Amygdala (tissue), 56 donors: ENCODE measurements around the gene PHF2.

Experiments
- DNase-seq, 56 donors: peaks; one replicate each; lab custom pipeline; 2025; lab: John Stamatoyannopoulos, UW

PHF2 gene

DNA sequence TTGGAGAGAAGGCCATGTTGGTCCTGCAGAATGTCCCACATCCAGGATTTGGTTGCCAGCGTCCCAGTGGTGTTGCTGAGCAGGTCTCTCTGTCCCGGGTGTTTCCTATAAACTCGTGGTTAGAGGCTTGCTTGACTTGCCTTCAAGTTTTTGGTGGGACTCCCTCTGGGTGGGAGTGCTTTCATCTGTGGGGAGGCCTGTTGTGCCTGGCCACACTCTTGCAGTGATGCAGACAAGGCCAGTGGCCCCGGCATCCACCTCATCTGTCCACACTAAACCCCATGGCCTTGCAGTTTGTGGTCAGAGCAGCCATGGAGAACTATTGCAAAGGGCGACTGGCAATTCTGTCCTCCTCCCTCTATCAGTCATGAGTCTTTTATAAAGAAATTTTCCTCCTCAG is 71.8 kb downstream of the PHF2 start:
- no peak for DNase-seq

DNA sequence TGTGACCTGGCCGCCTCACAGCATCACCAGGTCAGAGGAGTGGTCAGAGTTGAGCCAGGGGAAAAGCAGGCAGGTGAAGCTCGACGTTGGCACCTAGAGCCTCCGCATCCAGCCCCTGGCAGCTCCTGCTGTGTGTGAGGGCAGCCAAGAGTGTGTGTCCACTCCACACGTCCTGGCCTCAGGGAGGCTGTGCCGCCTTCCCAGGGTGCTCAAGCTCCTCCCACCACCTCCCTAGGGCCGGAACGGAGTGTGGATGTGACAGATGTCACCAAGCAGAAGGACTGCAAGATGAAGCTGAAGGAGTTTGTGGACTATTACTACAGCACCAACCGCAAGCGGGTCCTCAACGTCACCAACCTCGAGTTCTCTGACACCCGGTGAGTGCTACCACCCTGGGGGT is 72.5 kb downstream of the PHF2 start:
- no peak for DNase-seq

DNA sequence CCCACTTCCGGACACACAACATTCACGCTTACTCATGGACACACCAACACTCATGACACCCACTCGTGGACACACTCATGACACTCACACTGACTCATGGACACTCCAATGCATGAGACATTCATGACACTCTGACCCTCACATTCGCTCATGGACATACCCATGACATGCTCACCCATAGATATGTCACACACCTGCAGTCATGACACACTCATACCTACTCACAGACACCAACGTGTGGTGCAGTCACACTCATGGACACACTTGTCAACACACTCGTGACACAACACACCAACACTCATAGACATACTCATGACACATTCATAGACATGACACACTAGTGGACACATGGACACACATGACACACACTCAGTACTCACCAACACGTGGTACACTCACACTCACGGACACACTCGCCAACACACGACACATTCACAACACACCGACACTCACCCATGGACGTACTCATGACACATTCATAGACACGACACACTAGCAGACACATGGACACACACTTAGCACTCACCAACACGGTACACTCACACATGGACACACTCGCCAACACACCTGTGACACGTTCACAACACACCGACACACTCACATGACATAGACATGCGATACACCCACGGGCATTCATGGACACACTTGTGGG is 73.4 kb downstream of the PHF2 start:
- DNase-seq: no peak

DNA sequence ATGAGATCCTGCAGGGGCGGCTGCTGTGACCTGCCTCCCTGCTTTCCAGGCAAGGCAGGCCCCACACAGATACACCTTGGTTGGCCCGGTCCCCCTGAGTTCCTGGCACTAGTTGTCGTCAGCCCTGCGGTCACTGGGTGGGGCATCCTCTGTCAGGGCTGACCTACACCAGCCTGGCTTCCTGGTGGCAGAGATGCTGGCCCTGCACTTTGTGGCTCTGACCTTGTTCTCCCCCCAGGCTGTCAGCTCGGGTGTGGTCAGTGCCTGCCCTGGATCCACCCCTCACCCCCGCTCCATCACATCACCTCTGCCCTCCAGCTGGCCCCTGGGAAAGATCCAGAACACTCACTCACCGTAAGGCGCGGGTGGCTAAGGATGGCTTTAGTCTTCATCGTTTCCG is 74.1 kb downstream of the PHF2 start:
- no peak for DNase-seq

DNA sequence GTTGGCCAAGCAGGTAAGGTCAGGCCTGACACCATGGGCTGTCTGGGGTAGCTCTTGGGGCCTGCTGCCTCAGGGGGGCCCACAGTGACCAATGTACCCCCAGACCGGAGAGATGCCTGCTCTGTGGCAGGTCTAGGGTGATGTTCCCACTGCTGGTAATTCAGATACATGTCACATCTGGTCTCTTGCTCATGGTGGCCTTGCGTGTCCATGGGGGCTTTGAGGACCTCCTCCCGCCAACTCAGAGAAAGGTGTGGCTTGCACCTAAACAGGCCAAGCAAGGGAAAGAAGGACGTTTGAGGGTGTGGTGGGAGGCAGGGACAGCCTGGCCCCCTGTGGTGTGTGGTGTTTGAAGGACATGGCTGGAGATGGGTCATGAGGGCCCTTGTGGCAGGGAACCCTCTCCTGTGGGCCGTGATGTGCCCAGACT is 75.2 kb downstream of the PHF2 start:
- no peak for DNase-seq

DNA sequence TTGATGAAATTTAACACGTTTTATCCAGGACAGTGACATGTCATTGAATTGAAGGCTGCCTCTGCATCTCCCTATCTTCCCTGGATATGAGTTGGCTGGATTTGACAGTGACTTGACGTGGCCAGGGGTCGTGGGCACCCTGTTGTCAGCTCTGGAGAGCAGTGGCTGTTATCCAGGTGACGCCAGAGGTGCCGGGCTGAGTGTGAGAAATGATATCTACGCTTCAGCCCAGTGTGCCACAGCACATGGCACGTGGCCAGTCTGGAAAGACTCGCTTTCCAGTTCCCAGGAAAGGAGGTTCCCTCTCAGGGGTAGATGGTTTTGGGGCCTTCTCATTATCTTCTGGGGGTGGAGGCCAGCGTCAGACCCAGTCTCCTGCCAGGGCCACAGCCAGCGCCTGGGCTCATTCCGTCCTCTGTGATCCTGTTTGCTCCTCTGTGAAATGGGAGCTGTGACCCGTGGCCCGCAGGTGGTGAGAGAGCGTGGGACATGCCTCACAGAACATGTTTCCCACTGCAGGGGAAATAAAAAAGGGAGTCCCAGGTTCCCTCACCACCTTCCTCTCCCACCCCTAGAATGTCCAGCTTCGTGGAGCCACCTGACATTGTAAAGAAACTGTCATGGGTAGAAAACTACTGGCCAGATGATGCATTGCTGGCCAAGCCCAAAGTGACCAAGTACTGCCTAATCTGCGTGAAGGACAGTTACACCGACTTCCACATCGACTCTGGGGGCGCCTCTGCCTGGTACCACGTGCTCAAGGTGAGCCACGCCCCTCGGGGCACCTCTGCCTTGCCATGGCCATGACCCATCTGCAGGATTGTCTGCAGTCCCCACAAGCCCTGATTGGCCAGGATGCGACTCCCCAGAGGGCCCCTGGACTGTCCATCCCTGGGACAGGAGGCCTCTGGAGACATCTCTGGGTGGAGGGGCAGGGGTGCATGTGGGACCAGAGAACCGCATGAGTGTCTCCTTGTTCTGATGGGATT is 76.5 kb downstream of the PHF2 start:
- no peak for DNase-seq

DNA sequence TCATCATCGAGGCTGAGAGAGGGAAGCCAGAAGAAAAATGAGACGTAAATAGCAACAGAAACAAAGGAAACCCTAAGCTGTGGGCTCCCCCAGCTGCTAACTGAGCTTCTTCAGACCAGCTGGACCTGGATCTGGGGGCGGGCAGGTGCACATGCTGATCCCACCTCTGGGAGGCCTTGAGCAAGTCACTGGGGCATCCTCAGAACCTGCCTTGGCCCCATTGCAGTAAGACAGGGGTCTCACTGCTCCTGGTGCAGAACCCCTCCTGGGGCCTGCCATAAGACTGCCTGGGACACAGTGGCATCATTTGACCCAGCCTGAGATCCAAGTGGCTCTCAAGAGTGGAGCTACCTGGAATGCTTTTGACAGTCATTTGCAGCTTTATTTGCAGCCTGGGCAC is 77.4 kb downstream of the PHF2 start:
- no peak for DNase-seq

DNA sequence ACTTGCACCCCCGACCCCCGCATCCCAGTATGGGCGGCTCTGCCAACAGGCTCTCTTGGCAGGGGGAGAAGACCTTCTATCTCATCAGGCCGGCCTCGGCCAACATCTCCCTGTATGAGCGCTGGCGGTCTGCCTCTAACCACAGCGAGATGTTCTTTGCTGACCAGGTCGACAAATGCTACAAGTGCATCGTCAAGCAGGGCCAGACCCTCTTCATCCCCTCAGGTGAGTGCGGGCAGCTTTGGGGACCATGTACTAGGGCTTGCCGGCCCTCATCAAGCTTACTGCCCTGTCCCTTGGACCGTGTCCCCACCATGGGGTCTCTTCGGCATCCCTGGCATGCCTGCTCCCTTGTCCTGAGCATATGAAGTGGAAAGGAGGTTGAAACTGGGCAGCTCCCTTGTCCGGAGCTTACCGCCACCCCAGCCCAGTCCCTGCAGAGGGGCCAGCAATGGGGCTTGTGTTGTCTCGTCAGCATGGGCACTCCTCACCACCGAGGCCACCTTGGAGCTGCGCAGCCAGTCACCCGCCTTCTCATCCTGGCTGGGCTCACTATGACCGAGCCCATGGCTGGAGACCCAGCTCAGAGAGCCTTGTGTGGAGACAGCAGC is 78.1 kb downstream of the PHF2 start:
- DNase-seq: no peak

DNA sequence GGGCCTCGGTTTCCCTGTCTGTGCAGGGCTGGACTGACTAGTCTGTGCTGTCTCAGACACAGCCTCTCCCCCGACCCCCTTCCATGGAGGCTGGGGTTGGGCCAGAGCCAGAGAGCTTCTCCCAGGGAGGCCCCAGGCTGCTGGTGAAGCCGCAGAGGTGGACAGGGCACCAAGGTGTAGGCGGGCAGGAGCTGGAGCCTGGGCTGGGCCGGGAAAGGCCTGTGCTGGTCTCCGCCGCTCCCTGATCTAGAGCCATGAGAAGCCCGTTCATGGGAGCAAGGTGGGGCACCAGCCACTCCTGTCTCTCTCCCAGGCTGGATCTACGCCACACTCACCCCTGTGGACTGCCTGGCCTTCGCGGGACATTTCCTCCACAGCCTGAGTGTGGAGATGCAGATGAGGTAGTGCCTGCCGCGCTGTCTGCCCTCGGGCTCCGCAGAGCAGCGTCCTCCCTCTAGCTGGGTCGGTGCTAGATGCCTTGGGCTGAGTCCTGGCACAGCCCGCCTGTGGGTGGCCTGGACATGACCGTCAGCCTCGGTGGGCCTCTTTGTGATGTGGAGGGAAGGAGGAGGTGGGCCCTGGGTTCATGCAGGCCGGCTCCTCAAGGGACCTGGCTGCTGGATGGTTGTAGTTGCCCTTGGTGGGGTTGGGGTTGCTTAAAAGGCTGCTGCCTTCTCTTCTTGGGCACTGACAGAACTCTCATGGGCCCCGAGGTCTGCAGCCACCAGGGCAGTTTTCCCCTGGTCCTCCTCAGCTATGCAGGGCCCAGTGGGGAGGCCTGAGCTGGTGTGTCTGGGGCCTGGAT is 79.4 kb downstream of the PHF2 start:
- no peak for DNase-seq

DNA sequence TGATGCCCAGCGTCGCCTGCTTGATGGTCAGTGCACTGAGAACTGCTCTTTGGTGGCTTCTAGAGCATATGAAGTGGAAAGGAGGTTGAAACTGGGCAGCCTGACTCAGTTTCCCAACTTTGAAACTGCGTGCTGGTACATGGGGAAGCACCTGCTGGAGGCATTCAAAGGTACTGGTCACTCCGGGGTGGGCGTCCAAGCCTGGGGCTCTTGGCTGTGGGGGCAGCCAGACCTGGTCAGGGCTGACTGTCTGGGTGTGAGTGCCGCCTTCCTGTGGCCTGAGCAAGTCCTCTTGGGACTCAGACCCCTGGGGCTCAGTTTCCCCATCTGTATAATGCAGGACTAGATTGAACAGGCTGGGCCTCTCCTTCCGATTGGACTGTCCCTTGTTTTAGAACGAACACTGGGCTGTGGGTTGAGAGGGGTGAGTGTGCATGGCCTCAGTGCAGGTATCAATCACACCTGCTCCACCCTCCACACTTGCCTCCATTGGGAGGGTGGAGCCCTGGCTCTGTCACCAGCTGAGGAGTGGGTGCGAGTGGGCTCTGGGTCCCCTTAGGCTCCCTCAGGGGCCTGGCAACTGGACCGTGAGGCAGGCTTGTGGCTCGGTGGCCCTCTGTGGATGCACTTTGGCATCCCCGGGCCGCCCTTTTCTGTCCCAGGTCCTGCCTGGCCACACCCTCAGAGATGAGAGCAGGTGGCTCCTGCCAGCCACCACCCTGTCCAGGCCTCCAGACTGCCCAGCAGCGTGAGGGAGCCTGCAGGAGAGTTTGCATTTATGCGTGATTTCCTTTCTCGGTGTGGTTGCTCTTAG is 80.2 kb downstream of the PHF2 start:
- DNase-seq: no peak

DNA sequence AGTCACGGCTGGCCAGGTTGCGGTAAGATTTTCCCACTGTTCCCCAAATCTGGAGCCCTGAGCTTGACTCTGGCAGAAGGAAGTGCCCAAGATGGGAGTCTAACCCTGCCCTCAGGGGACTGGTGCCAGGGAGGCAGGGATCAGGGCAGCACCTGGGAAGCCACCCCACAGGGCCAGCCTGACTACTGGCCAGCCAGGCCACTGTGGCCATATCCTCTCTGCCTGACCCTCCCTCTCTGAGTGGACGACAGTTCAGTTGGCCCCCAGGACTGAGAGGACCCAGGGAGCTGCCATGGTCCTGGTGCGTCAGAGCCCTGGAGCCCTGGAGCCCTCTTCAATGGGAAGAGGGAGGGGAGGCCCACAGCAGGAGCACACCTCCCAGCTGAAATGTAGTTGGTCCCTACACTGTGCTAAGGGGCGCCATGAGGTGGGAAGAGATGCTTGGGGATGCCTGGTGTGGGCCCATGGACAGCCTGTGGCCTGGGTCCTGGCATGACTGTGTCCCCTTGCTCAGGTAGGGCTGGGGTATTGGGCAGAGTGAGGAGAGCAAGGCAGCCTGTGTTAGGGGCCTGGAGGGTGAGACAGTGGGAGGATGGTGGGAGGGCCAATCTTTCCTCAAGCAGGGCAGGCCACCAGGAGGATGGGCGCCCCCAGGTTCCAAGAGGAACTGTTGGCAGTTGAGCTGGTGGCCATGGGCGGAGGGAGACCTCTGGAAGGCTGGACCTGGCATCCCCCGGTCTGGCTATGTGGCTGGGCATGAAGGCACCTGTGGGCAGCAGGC is 81.1 kb downstream of the PHF2 start:
- DNase-seq: no peak

DNA sequence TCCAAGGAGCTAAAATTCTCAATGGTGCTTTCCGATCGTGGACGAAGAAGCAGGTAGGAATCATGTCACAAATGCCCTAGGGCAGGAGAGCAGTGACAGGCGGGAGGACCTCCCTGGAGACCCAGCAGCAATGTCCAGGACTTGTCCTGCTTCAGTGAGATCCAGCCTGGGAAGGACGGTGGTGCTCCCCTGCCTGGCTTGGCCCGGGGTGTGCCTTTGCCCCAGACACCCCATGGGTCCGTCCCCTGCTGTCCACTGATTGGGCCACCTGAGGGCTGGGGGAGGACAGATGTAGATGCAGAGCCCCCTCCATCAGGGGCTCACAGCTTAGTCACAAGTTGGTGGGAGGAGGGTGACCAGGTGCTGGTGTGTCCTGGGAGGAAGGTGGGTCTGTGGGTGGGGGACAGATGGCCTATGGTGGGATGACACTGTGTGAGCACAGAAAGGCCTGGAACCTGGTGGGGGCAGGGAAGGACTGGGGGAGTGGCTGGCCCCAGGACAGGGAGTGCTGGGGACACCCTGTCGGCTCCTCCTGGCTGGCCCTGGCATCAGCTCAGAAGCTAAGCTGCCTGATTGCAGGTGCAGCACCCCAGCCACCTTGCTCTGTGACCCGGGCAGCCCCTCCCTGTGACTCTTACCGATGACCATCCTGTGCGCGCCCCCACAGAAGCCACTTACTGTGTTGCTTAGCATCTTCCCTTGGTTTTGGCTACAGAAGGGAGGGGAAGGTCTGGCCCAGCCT is 82.0 kb downstream of the PHF2 start:
- no peak for DNase-seq

DNA sequence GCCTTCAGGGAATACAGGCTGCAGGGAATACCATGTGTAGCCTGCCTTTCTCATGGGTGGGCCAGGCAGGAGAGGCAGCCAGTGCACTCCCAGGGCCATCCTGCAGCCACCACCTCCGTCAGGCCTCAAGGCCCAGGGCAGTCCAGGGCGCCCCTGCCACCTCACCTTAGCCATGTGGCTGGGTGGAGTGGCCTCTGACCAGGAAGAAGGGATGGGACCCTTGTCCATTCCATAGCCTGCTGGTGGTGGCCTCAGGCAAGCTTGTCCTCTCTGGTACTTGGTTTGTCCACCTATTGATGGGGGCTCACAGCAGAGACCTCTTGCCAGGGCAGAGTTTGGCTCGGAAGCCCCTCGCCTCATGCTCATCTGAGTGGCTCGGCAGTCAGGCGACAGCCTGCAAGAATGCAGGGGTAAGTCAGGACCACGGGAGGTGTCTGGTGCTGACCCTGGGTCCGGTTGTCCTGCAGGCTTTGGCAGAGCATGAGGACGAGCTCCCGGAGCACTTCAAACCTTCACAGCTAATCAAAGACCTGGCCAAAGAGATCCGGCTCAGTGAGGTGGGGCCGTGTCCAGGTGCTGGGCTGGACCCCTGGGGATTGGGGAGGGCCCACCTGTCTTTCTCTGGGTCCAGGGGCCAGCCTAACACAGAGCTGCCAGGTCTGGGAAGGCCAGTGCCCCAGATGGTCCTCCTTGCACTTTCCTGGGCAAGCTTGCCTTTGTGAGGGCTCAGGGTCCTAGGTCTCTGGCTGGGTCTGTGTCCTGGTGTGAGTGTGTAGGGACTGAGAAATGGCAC is 82.9 kb downstream of the PHF2 start:
- no peak for DNase-seq

DNA sequence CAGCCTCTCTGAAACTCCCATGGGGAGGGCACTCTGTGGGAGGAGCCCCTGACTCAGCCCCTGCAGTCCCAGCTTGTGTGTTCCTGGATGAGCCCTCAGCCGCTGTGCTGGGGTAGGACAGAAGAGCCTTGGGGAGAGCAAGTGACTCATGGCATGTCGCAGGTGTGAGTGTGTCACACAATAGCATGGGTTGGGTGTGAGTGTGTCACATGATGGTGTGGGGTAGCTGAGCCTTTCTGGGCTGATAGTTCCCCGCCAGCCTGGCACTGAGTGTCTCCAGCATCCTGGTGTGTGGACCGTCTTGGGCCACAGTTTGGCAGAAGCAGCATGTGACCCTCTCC is 83.4 kb downstream of the PHF2 start:
- no peak for DNase-seq

DNA sequence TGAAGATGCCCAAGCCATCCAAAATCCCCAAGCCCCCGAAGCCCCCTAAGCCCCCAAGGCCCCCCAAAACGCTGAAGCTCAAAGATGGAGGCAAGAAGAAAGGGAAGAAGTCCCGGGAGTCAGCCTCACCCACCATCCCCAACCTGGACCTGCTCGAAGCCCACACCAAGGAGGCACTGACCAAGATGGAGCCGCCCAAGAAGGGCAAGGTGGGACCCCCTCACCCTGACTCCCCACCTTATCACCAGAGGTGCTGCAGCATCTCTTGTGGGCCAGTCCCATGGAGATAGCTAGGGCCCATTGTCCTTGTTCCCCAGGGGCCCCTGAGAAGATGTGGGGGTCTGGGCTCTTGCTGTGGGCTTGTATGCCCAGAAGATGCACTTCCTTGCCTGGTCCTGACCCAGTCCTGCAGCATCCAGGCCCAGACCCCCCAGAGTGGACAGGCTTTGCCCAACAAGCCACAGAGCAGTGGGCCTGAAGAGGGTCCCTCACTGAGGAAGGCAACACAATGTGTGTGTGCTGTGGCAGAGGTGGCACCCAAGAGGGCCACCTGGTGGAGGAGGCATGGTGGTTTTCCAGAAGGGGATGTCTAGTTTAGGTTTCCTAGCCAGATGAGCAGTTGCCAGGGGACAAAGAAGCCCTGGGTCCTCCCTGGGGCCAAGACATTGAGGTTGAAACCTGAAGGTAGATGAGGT is 84.1 kb downstream of the PHF2 start:
- DNase-seq: no peak

DNA sequence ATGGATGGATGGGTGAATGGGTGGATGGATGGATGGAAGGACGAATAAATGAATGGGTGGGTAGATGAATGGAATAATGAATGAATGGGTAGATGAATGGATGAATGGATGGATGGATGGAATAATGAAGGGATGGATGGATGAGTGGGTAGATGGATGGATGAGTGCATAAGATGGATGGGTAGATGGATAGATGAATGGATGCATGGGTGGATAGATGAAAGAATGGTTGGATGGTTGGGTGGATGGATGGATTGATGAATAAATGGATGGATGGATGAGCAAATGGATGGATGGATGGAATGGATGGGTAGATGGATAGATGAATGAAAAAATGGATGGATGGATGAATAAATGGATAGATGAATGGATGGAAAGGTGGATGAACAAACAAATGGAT is 85.2 kb downstream of the PHF2 start:
- DNase-seq: no peak
